ENCODE data around the gene PRAME.

PRAME gene

DNA sequence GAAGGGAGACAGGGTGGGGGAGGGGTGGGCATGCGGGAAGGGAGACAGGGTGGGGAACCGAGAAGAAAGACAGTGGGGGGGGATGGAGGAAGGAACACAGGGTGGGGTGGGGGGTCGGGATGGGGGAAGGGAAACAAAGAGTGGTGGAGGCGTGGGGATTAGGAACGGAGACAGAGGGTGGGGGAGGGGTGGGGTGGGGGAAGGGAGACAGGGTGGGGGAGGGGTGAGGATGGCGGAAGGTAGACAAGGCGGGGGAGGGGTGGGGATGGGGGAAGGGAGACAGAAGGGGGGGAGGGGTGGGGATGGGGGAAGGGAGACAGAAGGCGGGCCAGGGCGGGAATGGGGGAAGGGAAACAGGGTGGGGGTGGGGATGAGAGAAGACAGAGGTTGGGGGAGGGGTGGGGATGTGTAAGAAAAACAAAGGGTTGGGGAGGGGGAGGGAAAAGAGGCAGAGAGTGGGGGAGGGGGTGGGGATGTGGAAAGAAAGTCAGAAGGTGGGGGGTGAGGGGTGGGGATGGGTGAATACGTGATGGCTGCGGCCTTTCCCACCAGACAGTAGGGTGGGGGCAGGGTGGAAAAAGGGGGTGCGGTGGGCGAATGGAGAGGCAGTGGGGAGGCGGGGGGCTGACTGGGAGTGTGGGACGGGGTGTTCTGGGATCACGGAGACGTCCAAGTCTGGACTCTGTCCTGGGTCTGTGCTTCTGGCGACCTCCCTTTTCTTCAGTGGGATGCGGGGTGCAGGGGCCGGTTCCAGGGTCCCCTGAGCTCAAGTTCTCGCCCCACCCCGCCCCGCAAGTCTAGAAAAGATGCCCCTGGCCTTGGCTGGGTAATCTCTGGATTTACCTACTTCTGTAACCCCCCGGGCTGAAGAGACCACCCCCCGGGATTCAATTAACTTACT is 744 bp downstream of the PRAME start:
- POLR2A ChIA-PET = no interaction called here
- CTCF ChIA-PET = interaction anchor here (0.6 to 2.2 kb wide), 15 partner anchors 9 to 385 kb away, joined by 3 to 24 read pairs (median 4); no protein-coding TSS in a partner anchor
- Histone ChIP-seq H3K36me3 (ENCODE audit: control insufficient read depth in 2 of 2, insufficient read depth in 1 of 2, low read length in 2 of 2) (no peaks in the 10 kb centered on the region), H3K9me3 (ENCODE audit: control insufficient read depth, insufficient read depth, low read depth, low read length) (no peaks in the 10 kb centered on the region), H3K27ac (ENCODE audit: extremely low read depth, low read depth, low read length) (no peak overlapping the region), H3K4me1 (ENCODE audit: control insufficient read depth, insufficient read depth, low read length) (no peaks in the 10 kb centered on the region), H3K4me3 (ENCODE audit: low read depth, low read length) (no peak overlapping the region)
- TF ChIP-seq ZNF544 (tag by site-specific recombination; IDR thresholded peaks at IDR 0.05) (no peak), GLIS1 (tag by site-specific recombination; IDR thresholded peaks at IDR 0.05) (no peak), ZNF654 (tag by site-specific recombination; IDR thresholded peaks at IDR 0.05; ENCODE audit: low read depth) (no peak), ZNF830 (tag by site-specific recombination; IDR thresholded peaks at IDR 0.05; ENCODE audit: low read depth) (no peak), ZNF416 (tag by site-specific recombination; IDR thresholded peaks at IDR 0.05) (no peak), ZNF202 (tag by site-specific recombination; IDR thresholded peaks at IDR 0.05; ENCODE audit: borderline replicate concordance) (no peak), ZNF354C (tag by site-specific recombination; IDR thresholded peaks at IDR 0.05; ENCODE audit: borderline replicate concordance, low read depth) (no peak), ZNF19 (tag by site-specific recombination; IDR thresholded peaks at IDR 0.05; ENCODE audit: low read depth) (no peak), ZNF394 (tag by site-specific recombination; IDR thresholded peaks at IDR 0.05; ENCODE audit: borderline replicate concordance) (no peak), ZNF114 (tag by site-specific recombination; IDR thresholded peaks at IDR 0.05) (no peak)
- TF ChIP-seq, protein P1, sequence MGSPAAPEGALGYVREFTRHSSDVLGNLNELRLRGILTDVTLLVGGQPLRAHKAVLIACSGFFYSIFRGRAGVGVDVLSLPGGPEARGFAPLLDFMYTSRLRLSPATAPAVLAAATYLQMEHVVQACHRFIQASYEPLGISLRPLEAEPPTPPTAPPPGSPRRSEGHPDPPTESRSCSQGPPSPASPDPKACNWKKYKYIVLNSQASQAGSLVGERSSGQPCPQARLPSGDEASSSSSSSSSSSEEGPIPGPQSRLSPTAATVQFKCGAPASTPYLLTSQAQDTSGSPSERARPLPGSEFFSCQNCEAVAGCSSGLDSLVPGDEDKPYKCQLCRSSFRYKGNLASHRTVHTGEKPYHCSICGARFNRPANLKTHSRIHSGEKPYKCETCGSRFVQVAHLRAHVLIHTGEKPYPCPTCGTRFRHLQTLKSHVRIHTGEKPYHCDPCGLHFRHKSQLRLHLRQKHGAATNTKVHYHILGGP (tag by site-specific recombination; IDR thresholded peaks at IDR 0.05) = no peak
- TF ChIP-seq, protein P2, sequence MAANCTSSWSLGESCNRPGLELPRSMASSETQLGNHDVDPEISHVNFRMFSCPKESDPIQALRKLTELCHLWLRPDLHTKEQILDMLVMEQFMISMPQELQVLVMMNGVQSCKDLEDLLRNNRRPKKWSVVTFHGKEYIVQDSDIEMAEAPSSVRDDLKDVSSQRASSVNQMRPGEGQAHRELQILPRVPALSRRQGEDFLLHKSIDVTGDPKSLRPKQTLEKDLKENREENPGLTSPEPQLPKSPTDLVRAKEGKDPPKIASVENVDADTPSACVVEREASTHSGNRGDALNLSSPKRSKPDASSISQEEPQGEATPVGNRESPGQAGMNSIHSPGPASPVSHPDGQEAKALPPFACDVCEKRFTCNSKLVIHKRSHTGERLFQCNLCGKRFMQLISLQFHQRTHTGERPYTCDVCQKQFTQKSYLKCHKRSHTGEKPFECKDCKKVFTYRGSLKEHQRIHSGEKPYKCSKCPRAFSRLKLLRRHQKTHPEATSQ (tag by site-specific recombination; IDR thresholded peaks at IDR 0.05) = no peak
- TF ChIP-seq, protein P3, sequence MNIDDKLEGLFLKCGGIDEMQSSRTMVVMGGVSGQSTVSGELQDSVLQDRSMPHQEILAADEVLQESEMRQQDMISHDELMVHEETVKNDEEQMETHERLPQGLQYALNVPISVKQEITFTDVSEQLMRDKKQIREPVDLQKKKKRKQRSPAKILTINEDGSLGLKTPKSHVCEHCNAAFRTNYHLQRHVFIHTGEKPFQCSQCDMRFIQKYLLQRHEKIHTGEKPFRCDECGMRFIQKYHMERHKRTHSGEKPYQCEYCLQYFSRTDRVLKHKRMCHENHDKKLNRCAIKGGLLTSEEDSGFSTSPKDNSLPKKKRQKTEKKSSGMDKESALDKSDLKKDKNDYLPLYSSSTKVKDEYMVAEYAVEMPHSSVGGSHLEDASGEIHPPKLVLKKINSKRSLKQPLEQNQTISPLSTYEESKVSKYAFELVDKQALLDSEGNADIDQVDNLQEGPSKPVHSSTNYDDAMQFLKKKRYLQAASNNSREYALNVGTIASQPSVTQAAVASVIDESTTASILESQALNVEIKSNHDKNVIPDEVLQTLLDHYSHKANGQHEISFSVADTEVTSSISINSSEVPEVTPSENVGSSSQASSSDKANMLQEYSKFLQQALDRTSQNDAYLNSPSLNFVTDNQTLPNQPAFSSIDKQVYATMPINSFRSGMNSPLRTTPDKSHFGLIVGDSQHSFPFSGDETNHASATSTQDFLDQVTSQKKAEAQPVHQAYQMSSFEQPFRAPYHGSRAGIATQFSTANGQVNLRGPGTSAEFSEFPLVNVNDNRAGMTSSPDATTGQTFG (tag by site-specific recombination; IDR thresholded peaks at IDR 0.05; ENCODE audit: borderline replicate concordance) = no peak

DNA sequence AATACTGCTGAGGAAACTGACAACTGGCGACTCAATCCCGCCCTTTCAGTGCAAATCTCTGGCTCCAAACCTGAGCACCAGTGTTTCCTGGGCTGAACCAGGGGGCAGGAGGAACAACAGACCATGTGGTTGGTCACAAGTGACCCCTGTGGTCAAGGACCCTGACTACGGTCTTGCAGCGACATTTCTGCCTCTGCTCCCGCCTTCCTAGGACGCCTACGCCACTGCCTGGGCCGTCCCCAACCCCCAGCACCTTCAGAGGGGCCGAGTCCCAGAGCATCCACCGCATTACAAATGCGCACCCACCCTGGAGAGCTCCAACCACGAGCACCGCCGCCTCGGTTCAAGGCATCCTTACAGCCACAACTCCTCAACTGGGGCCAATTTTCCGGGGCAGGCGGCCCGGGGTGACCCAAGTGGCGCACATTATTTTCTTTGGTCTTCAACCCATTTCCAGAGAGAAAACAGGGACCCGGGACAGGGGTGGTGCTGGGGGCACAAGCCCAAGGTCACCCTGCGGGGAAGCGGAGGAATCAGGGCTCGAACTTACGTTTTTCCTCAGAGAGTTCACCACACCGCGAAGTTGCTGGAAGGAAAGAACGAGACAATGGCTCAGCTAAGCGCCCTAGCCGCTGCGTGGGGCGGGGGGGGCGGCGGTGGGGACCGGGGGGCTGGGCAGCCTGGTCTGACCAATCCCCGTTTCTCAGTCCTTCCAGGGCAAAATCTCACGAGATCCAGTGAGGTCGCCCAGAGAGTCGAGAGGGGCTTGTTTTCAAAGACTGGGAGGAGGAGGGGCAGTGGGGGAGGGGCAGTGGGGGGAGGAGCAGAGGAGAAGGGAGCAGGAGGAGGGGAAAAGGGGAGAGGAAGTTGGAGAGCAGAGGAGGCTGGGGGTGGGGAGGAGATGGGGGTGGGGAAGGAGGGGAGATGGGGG is 1.8 kb downstream of the PRAME start:
- Histone ChIP-seq H3K9me3 (ENCODE audit: control insufficient read depth, insufficient read depth, low read depth, low read length) (no peaks in the 10 kb centered on the region), H3K27ac (ENCODE audit: extremely low read depth, low read depth, low read length) (no peak overlapping the region), H3K4me1 (ENCODE audit: control insufficient read depth, insufficient read depth, low read length) (no peaks in the 10 kb centered on the region), H3K4me3 (ENCODE audit: low read depth, low read length) (no peak overlapping the region), H3K36me3 (ENCODE audit: control insufficient read depth in 2 of 2, insufficient read depth in 1 of 2, low read length in 2 of 2) (no peaks in the 10 kb centered on the region)
- POLR2A ChIA-PET = no interaction called here
- TF ChIP-seq, protein P4, sequence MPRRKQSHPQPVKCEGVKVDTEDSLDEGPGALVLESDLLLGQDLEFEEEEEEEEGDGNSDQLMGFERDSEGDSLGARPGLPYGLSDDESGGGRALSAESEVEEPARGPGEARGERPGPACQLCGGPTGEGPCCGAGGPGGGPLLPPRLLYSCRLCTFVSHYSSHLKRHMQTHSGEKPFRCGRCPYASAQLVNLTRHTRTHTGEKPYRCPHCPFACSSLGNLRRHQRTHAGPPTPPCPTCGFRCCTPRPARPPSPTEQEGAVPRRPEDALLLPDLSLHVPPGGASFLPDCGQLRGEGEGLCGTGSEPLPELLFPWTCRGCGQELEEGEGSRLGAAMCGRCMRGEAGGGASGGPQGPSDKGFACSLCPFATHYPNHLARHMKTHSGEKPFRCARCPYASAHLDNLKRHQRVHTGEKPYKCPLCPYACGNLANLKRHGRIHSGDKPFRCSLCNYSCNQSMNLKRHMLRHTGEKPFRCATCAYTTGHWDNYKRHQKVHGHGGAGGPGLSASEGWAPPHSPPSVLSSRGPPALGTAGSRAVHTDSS (tag by site-specific recombination; IDR thresholded peaks at IDR 0.05) = no peak
- no peak for TF ChIP-seq ZNF169 (tag by site-specific recombination; IDR thresholded peaks at IDR 0.05)
- CTCF ChIA-PET = interaction anchor here (0.8 kb wide), 1 partner anchor 19 kb away, joined by 3 read pairs; no protein-coding TSS in a partner anchor
